SK-N-SH treated with all-trans-retinoic acid at 6 μM for 48 hours (cell line): ENCODE measurements around the gene SLC35F6.

Experiments
- ARNTL ChIP-seq: fragments of 450-650 bp; formaldehyde crosslinking; IDR thresholded peaks from 2 replicates; pipeline ENCODE4 v1.5.0; 2020; ENCODE audit warnings: low read depth, mild to moderate bottlenecking, moderate library complexity, borderline replicate concordance
- ZNF8 ChIP-seq: fragments of 450-650 bp; formaldehyde crosslinking; IDR thresholded peaks from 2 replicates; pipeline ENCODE4 v1.5.0; 2020; ENCODE audit warnings: mild to moderate bottlenecking, moderate library complexity

DNA sequence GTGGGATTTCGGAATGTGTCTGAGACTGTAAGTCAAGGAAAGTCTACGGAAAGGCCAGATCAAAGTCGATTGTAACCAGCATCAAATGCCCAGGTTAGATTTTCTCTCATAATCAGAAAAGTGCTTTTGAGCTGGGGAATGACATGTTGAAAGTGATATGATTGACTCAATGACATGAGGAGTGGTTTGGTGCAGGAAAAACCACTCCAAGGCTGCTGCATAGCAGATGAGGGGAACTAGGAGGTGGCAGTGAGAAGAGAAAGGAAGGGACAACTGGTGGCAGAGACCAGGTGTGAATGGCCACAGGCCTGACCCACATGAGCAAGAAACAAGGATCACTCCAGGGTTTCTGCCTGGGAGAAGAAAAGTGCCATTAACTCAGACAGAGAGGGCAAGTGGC lies 822 bp downstream of the SLC35F6 start:
- TF ChIP-seq ARNTL (CRISPR knock-in tag) (no peak), ZNF8 (CRISPR knock-in tag) (no peak)
